HG02642 (cell line): ENCODE measurements around the gene MCOLN2.
"Not testable (repeated sequence)": the region's sequence is repeated elsewhere in the genome, so short reads cannot be mapped to it uniquely, and the experiment has no call there.

Source experiments
- ATAC-seq: cut with Tn5 transposase; IDR thresholded peaks from one replicate; pipeline ENCODE4 v1.9.1; 2021; ENCODE audit warnings: mild to moderate bottlenecking; ENCODE audit not compliant: unreplicated experiment, poor library complexity

The MCOLN2 gene

GRCh38 chr1:84988588-84988987 is 8.3 kb downstream of the MCOLN2 start:
- peak; percentile 58 for ATAC-seq

- ATAC-seq, result not testable (repeated sequence)
Measured at GRCh38 chr1:84986561-84986960, 10.4 kb downstream of the MCOLN2 start.

- ATAC-seq, result peak; percentile 62
Measured at GRCh38 chr1:84985365-84985764, 11.5 kb downstream of the MCOLN2 start.

GRCh38 chr1:84982395-84982794 is 14.5 kb downstream of the MCOLN2 start:
- ATAC-seq, result no peak

GRCh38 chr1:84975035-84975434 is 21.9 kb downstream of the MCOLN2 start:
- peak; percentile 40 for ATAC-seq

GRCh38 chr1:84973498-84974334 is 23.2 kb downstream of the MCOLN2 start:
- ATAC-seq, result peak; percentile 62

GRCh38 chr1:84972377-84972987 is 24.4 kb downstream of the MCOLN2 start:
- peak; percentile 26 for ATAC-seq

- no peak for ATAC-seq
Measured at GRCh38 chr1:84971957-84972356, 25.0 kb downstream of the MCOLN2 start.

GRCh38 chr1:84969489-84970250 is 27.2 kb downstream of the MCOLN2 start:
- ATAC-seq, result peak; percentile 51

- no peak for ATAC-seq
Measured at GRCh38 chr1:84968865-84969264, 28.0 kb downstream of the MCOLN2 start.

- no peak for ATAC-seq
Measured at GRCh38 chr1:84968101-84968500, 28.8 kb downstream of the MCOLN2 start.

GRCh38 chr1:84967666-84968065 is 29.2 kb downstream of the MCOLN2 start:
- no peak for ATAC-seq

GRCh38 chr1:84963021-84963420 is 33.9 kb downstream of the MCOLN2 start:
- ATAC-seq, result no peak

- ATAC-seq, result no peak
Measured at GRCh38 chr1:84961316-84961715, 35.6 kb downstream of the MCOLN2 start.

- no peak for ATAC-seq
Measured at GRCh38 chr1:84960371-84960770, 36.5 kb downstream of the MCOLN2 start.

GRCh38 chr1:84959294-84959693 is 37.6 kb downstream of the MCOLN2 start:
- peak; percentile 90 for ATAC-seq

GRCh38 chr1:84957966-84958365 is 38.9 kb downstream of the MCOLN2 start:
- ATAC-seq, result no peak

GRCh38 chr1:84956655-84957054 is 40.3 kb downstream of the MCOLN2 start:
- ATAC-seq, result no peak

- ATAC-seq, result no peak
Measured at GRCh38 chr1:84956097-84956496, 40.8 kb downstream of the MCOLN2 start.

GRCh38 chr1:84949664-84950063 is 47.2 kb downstream of the MCOLN2 start:
- ATAC-seq, result no peak
